Measurements from ENCODE around the gene AMZ1. TPM values are rescaled to one million over a fixed set of nuclear protein-coding genes. Genes with fewer than 3 reads are reported as not detected.

Gene AMZ1, protein sequence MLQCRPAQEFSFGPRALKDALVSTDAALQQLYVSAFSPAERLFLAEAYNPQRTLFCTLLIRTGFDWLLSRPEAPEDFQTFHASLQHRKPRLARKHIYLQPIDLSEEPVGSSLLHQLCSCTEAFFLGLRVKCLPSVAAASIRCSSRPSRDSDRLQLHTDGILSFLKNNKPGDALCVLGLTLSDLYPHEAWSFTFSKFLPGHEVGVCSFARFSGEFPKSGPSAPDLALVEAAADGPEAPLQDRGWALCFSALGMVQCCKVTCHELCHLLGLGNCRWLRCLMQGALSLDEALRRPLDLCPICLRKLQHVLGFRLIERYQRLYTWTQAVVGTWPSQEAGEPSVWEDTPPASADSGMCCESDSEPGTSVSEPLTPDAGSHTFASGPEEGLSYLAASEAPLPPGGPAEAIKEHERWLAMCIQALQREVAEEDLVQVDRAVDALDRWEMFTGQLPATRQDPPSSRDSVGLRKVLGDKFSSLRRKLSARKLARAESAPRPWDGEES
- under 0.01 TPM in 1 of 2 replicates, not detected in the other for total RNA-seq

DNA sequence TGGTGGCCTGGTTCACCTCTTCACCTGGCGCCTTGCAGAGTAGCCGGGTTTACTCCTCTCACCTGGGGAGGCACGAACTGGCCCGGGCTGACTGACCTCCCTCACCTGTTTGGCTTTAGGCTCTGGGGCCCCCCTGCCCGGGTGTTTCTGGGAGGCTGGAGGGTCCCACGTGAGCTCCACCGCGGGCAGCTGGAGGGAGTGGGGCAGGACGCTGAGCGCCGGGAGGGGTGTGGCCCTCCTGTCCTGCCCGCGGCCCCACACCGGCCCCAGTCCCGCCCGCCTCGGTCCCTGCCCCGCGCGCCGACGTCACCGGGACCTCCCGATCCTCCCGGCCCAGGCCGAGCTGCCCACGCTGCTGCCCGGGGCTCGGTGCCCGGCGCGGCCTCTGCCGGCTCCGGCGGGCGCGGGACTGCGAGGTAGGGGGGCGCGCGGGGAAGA is at the start of gene AMZ1:
AMZ1 (plus strand) TSS at position 322 of the 438 bp plus-strand sequence. CDS start 12,250 bp downstream, outside the sequence.

Other genes with a start within 250 kb of the AMZ1 start
- not detected in 2 replicates for gene GRIFIN, start 211.8 kb upstream of the AMZ1 start, total RNA-seq
- gene LFNG, start 168.4 kb upstream of the AMZ1 start, total RNA-seq = 0.34 and 6.2 TPM in 2 replicates
- 18.1 and 26.8 TPM in 2 replicates for gene BRAT1, start 132.7 kb upstream of the AMZ1 start, total RNA-seq
- gene IQCE, start 129.2 kb upstream of the AMZ1 start, total RNA-seq = 6.2 and 13.4 TPM in 2 replicates
- 12.3 and 54.7 TPM in 2 replicates for gene TTYH3, start 56.2 kb upstream of the AMZ1 start, total RNA-seq
- gene GNA12, start 156.1 kb downstream of the AMZ1 start, total RNA-seq = 12.6 and 64.1 TPM in 2 replicates